ENCODE results near the gene HLA-DOB. TPM values are rescaled to one million over a fixed set of nuclear protein-coding genes. Genes with fewer than 3 reads are reported as not detected.

The HLA-DOB gene
- total RNA-seq, 3 donors from 2014 or later (not counting 1 experiment from before 2014, with no cell fraction given) = 4.2 to 13.7 (median 10.4) TPM

DNA sequence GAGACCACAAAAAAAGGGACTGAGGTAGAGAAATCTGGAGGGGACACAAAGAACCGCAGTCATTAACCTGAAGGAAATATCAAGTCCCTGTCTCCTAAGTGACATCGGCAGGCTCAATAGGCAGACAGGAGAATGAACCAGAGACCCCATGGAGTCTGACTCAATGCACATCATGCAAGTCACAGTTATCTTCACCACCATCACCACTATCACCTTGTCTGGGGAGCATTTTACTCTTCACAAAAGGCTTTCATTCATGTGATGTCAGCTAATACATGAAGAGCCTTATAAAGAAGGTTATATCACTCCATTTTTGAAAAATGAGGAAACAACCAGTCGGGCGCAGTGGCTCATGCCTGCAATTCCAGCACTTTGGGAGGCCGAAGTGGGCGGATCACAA is 32.3 kb upstream of the HLA-DOB start:
- no peaks in the 10 kb centered on the region for H3K9me3 Mint-ChIP-seq
- H3K36me3 Mint-ChIP-seq = peaks cover 40% of the 10 kb centered on the region
- Histone ChIP-seq H3K36me3 (ENCODE audit: control insufficient read depth, insufficient read depth, low read length) (peaks cover 72% of the 10 kb centered on the region), H3K9me3 (ENCODE audit: control insufficient read depth, insufficient read depth, low read length) (no peaks in the 10 kb centered on the region), H3K27me3 (ENCODE audit: control insufficient read depth, insufficient read depth, low read length) (no peaks in the 10 kb centered on the region), H3K27ac (ENCODE audit: low read length) (no peak overlapping the region), H3K4me1 (ENCODE audit: control insufficient read depth, insufficient read depth, low read length) (peaks cover 75% of the 10 kb centered on the region), H3K4me3 (ENCODE audit: low read length) (no peak overlapping the region)
- no peak for DNase-seq
- 81% methylated on average over 6 of the region's 6 CpGs for WGBS (ENCODE audit: insufficient coverage)
- no peak for ATAC-seq
- peak overlapping the region; percentile 33 for H3K4me3 Mint-ChIP-seq
- H3K27me3 Mint-ChIP-seq (ENCODE audit: low read depth in 2 of 2) = no peaks in the 10 kb centered on the region
- H3K4me1 Mint-ChIP-seq = peaks cover 82 to 91% of the 10 kb centered on the region in 2 donors
- H3K27ac Mint-ChIP-seq = peak overlapping the region; percentile 96 to 100
- intact Hi-C loops (cut with micrococcal nuclease) = no loop called here
- TF ChIP-seq, protein P1, sequence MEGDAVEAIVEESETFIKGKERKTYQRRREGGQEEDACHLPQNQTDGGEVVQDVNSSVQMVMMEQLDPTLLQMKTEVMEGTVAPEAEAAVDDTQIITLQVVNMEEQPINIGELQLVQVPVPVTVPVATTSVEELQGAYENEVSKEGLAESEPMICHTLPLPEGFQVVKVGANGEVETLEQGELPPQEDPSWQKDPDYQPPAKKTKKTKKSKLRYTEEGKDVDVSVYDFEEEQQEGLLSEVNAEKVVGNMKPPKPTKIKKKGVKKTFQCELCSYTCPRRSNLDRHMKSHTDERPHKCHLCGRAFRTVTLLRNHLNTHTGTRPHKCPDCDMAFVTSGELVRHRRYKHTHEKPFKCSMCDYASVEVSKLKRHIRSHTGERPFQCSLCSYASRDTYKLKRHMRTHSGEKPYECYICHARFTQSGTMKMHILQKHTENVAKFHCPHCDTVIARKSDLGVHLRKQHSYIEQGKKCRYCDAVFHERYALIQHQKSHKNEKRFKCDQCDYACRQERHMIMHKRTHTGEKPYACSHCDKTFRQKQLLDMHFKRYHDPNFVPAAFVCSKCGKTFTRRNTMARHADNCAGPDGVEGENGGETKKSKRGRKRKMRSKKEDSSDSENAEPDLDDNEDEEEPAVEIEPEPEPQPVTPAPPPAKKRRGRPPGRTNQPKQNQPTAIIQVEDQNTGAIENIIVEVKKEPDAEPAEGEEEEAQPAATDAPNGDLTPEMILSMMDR (IDR thresholded peaks at IDR 0.05) = no peak

DNA sequence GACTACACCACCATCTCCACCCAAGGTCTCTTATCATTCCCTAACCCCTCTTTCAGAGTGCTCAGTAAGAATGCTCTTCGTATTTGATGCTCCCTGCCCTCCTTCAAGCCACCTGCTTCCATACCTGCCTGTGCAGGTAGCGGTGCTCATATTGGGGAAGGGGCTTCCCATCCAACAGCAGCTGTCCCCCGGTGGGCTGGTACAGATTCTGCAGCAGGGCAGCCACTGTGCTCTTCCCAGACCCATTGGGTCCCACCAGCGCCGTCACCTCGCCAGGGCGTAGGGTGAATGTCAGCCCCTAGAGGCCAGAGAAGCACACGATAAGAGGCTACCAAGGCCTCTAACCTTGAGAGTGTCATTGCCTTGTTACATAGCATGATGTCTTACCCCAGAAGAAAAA is 31.0 kb upstream of the HLA-DOB start:
- DNase-seq (no peak), ATAC-seq (no peak)
- H3K4me1 Mint-ChIP-seq = peaks cover 92 to 96% of the 10 kb centered on the region in 2 donors
- peak overlapping the region; percentile 21 for H3K4me3 Mint-ChIP-seq
- Histone ChIP-seq H3K27me3 (ENCODE audit: control insufficient read depth, insufficient read depth, low read length) (no peaks in the 10 kb centered on the region), H3K4me1 (ENCODE audit: control insufficient read depth, insufficient read depth, low read length) (peaks cover 77% of the 10 kb centered on the region), H3K4me3 (ENCODE audit: low read length) (no peak overlapping the region), H3K27ac (ENCODE audit: low read length) (peak overlapping the region; percentile 0), H3K36me3 (ENCODE audit: control insufficient read depth, insufficient read depth, low read length) (peaks cover 72% of the 10 kb centered on the region), H3K9me3 (ENCODE audit: control insufficient read depth, insufficient read depth, low read length) (no peaks in the 10 kb centered on the region)
- H3K27ac Mint-ChIP-seq = peak overlapping the region; percentile 96 to 100
- 91% methylated on average over 8 of the region's 8 CpGs for WGBS (ENCODE audit: insufficient coverage)
- H3K9me3 Mint-ChIP-seq = no peaks in the 10 kb centered on the region
- TF ChIP-seq, protein P1 (IDR thresholded peaks at IDR 0.05) = no peak
- H3K36me3 Mint-ChIP-seq = peaks cover 40% of the 10 kb centered on the region
- intact Hi-C loops (cut with micrococcal nuclease) = no loop called here
- no peaks in the 10 kb centered on the region for H3K27me3 Mint-ChIP-seq (ENCODE audit: low read depth in 2 of 2)

DNA sequence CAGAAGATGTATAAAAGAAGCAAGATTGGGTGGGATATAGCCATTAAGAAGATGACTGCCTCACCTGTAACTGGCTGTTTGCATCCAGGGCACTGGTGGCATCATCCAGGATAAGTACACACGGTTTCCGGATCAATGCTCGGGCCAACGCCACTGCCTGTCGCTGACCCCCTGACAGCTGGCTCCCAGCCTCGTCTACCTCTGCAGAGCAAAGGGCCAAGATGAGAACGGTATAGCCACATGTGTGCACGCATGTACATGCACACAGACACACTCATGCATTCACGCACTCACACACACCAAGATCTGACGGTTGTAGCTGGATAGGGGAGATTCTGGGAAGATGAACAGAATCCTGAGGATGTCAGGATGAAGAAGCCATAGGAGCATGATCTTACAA is 30.2 kb upstream of the HLA-DOB start:
- no peak for DNase-seq
- Mint-ChIP-seq H3K9me3 (no peaks in the 10 kb centered on the region), H3K36me3 (peaks cover 42% of the 10 kb centered on the region), H3K27me3 (ENCODE audit: low read depth in 2 of 2) (no peaks in the 10 kb centered on the region), H3K27ac (peak overlapping the region; percentile 96 to 100), H3K4me3 (peak overlapping the region; percentile 21), H3K4me1 (peaks cover 92 to 96% of the 10 kb centered on the region in 2 donors)
- Histone ChIP-seq H3K27ac (ENCODE audit: low read length) (peak overlapping the region; percentile 99), H3K4me1 (ENCODE audit: control insufficient read depth, insufficient read depth, low read length) (peaks cover 80% of the 10 kb centered on the region), H3K36me3 (ENCODE audit: control insufficient read depth, insufficient read depth, low read length) (peaks cover 76% of the 10 kb centered on the region), H3K4me3 (ENCODE audit: low read length) (no peak overlapping the region), H3K9me3 (ENCODE audit: control insufficient read depth, insufficient read depth, low read length) (no peaks in the 10 kb centered on the region), H3K27me3 (ENCODE audit: control insufficient read depth, insufficient read depth, low read length) (no peaks in the 10 kb centered on the region)
- no peak for ATAC-seq
- intact Hi-C loops (cut with micrococcal nuclease) = no loop called here
- WGBS (ENCODE audit: insufficient coverage) = 94% methylated on average over 9 of the region's 10 CpGs
- TF ChIP-seq, protein P1 (IDR thresholded peaks at IDR 0.05) = no peak

DNA sequence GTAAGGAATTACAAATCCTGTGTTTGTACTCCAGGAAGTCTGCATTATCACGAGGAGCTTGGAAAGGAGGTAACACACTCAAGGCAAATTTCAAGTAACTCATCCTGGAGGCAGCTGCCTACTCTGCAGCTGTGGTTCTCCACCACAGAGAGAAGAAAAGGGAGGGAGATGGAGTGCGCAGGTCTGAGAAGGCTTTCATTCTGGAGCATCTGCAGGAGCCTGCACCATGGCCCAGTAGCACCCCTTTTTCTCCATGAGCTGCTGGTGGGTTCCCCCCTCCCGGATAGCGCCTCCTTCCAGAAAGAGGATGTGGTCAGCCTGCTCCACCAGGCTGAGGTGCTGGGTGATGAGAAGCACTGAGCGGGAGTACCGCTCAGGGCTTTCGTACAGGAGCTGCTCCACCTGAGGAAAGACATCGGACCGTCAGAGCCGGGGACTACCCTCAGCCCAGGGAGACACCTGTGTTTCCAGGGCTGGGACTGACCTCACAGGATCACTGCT is 28.6 kb upstream of the HLA-DOB start:
- no peaks in the 10 kb centered on the region for H3K27me3 Mint-ChIP-seq (ENCODE audit: low read depth in 2 of 2)
- peak overlapping the region; percentile 96 to 100 for H3K27ac Mint-ChIP-seq
- Histone ChIP-seq H3K9me3 (ENCODE audit: control insufficient read depth, insufficient read depth, low read length) (no peaks in the 10 kb centered on the region), H3K36me3 (ENCODE audit: control insufficient read depth, insufficient read depth, low read length) (peaks cover 76% of the 10 kb centered on the region), H3K27ac (ENCODE audit: low read length) (peak overlapping the region; percentile 99), H3K27me3 (ENCODE audit: control insufficient read depth, insufficient read depth, low read length) (no peaks in the 10 kb centered on the region), H3K4me3 (ENCODE audit: low read length) (peak overlapping the region; percentile 97), H3K4me1 (ENCODE audit: control insufficient read depth, insufficient read depth, low read length) (peaks cover 79% of the 10 kb centered on the region)
- ATAC-seq = peak in 1 of 3 donors; percentile 1
- 0% methylated on average over 10 of the region's 10 CpGs for WGBS (ENCODE audit: insufficient coverage)
- DNase-seq = peak; percentile 30 to 71
- peaks cover 50% of the 10 kb centered on the region for H3K36me3 Mint-ChIP-seq
- intact Hi-C loops (cut with micrococcal nuclease) = loop anchor here (2.0 kb wide), 1 partner anchor 127 kb away; no protein-coding TSS in a partner anchor
- peak overlapping the region; percentile 100 for H3K4me3 Mint-ChIP-seq
- no peaks in the 10 kb centered on the region for H3K9me3 Mint-ChIP-seq
- peaks cover 92 to 96% of the 10 kb centered on the region in 2 donors for H3K4me1 Mint-ChIP-seq
- TF ChIP-seq, protein P1 (IDR thresholded peaks at IDR 0.05) = no peak
